Measurements from ENCODE around the gene SCARB1.

Gene SCARB1

DNA sequence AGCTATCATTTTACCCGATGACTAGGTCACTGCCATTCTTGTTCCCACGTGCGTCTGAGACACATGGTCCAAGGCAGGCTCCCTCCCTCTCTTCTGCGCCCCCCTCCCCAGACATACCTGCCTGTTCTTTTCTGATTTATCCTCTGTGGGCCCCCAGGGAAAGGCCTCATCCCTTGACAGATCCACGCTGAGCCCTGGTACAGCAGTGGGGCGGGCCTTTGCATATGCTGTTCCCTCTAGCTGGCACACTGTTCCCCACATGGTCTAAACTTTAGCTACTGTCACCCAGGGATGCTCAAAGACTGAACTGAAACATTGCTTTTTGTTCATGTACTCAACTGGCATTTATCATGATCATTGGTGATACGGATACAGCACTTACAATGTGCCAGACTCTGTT lies 122.5 kb downstream of the SCARB1 start:
- no peak for DNase-seq

DNA sequence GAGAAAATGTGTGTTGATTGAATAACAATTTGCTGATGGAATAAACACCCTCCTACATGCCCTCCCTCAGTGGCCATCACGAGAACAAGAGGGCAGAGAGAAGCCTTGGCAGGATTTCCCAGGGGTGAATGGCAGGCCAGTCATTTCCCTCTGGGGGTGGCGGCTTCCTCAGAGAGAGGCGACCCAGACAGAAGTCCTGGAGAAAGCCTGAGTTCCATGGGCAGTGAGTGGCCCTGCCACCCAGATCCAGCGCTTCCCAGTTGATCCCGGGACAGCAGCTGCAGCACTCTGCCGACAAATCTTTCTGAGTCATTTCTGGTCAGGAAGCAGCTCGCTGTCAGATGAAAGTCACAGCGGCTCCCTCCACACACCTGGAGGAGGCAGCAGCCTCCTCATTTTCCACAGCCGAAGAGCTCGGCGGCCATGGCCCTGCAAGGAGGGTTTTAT lies 123.0 kb downstream of the SCARB1 start:
- DNase-seq, result no peak

DNA sequence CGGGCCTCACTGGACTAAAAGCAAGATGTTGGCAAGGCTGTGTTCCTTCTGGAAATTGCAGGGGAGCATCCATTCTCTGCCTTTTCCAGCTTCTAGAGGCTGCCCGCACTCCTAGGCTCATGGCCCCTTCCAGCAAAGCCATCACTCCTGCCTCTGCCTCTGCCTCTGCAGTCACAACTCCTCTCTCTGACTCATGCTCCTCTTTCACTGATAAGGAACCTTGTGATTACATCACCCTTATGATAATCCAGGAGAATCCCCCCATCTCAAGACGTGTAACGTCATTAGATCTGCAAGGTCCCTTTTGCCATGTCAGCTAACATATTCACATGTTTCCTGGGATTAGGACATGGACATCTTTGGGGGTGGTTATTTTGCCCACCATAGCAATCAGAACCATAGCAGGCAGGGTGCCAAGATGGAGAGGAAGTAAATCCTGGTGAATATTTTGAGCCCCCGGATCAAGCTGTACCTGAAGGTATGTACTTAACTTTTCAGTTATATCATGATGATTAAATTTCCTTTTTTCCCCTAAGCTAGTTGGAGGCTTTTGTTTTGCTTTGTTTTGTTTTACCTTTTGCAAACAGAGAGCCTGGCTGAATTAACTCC lies 123.6 kb downstream of the SCARB1 start:
- DNase-seq, result no peak

DNA sequence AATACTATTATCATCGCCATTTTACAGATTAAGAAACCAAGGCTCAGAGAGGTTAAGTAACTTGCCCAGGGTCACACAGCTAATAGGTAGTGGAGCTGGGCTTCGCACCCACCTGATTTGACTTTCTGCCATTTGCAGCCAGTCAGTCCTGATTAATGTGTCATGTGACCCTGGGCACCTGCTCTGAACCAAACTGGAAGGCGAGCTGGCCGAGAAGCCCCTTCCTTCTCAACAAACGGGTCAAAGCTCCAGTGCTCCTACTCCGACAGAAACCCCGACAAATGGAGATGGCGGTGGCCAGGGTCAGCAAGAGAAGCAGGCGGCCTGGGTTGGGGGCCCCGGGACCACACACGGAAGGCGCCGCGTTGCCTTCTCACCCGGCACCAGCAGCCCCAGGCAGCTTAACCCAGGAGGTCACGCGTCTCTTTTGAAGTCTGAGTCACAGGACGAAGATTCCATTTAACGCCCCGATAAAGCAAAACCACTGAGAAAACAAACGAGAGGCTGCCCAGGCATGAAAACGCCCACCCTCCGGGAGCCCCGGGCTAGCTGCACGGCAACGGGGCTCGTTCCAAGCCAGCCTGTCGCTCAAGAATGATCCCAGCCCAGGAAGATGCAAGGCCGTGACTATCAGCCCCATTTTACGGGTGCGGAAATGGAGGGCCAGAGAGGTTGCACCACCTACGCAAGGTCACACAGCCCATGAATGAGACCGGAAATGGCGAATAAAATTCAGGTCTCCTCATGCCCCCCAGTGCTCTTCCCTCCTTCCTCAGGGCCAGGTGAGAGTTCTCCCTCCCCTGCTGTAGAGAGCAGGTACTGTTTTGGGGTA lies 124.8 kb downstream of the SCARB1 start:
- peak; percentile 53 for DNase-seq

DNA sequence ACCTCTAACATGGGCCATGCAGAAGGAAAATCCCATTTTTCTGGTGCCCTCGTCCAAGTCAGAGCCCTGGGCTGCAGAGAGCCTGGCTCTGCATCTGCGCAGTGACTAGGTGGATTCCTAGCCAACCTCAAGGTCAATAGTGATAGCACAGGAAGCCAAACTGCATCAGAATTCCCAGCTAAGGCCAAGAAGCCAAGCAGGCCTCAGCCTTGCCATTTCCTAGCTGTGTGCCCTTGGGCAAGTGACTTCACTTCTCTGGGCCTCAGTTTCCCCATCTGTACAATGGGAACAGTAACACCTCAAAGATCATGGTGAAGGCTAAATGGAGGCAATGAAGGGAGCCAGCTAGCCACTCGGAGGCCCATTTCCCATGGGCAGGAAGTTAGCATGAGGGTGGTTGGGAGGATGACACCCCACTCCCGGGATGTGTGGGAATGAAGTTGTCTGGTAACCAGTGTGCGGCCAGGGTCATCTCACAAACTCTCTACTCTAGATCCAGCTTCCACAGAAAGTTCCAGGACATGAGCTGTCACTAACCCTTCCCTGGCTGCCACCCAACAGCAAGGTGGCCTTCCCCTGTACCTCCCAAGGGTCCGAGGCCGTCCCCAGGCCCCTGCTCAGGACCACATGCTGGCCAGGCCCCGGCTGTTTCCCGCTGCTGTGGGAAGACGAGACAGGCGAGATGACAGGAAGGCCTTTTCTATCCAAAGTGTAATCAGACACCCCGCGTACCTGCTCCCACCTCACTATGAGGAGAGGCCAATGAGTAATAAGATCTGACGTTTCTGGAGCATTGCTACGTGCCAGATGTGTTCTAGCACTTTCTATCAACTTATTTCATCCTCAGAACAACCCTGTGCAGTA lies 125.7 kb downstream of the SCARB1 start:
- no peak for DNase-seq

DNA sequence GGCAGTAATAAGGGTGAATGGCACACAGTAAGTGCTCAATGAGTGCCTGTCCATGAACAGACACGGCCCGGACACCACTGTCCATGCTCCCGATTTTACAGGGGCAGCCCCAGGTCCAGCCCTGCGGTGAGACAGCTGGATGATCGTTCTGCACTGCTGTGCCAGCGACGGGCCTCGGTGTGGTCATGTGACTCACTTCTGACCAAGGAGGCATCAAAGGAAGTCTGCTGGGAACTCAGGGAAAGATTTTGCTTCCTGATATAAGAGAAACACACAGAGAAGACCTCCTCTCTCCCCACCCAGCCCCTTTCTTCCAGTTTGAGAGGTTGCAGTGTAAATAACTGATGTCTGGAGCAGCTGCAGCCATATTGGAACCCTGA lies 126.6 kb downstream of the SCARB1 start:
- no peak for DNase-seq

DNA sequence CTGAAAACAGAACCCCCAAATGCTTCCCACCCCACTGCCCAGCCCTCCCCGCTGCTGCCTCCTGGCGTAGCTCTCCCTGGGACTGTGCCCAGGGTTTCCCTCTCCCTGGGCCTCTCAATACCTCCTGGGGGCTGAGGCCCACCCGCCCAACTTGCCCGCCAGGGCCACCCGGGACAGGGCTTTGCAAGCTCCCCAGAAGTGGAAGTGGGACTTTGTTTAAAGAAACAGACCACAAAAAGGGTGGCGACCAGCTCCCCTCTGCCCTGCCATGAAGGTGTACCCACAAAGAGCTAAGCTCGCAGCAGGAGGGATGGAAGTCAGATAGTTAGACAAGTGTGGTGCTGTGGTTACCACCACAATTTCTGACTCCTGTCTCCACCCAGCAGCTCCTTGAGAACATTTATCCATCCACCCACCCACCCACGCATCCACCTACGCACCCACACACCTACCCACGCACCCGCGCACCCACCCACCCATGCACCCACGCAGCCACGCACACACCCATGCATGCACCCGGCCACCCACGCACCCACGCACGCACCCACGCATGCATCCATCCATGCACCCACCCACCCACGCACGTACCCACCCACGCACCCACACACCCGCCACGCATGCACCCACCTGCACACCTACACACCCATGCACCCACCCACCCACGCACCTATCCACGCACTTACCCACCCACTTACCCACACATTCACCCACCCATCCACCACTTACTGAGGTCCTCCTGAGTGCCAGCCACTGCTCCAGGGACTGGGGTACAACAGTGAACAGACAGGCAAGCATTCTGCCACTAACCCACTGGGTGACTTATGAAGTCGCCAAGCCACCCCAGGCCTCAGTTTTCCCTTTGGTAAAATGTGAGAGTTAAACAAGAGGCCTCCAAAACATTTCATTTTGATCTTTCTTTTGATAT lies 127.3 kb downstream of the SCARB1 start:
- DNase-seq, result no peak

DNA sequence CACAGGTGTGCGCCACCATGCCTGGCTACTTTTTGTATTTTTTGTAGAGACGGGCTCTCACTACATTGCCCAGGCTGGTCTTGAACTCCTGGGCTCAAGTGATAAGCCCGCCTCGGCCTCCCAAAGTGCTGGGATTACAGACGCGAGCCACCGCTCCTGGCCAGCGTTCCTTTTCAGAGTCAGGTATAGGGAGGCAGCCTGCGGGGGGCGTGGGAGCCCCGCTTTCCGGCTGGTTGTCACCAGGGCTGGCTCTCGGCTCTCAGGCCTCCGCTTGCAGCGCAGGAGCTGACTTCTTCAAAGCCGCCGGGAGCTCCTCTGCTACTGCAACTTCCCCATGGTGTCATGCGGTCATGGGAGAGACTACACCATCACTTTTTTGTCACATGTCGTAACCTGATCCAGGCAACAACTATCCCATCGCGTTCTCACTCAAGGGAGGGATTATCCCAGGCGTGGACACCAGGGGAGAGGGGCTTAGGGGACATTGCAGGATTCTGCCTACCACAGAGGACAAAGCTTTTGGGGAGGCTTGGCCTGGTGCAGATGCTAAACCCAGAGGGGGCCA lies 129.4 kb downstream of the SCARB1 start:
- no peak for DNase-seq

DNA sequence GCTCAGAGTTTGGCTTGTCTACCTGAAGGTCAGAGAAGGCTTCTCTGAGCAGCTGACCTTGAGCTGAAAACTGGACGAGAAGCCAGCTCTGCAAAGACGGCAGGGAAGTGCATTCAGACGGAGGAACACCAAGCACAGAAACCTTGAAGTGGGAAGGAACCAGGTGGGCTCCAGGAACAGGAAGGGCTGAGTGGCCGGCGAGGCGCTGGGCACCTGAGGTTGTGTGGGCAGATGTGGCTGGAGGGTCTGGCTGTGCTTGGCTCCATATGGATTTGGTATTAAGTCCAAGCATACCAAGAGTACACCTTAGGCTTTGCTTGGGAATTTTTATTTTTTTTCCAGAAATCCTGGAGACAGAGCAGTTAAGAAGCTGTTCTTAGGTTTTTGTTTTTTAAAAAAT lies 130.6 kb downstream of the SCARB1 start:
- no peak for DNase-seq

DNA sequence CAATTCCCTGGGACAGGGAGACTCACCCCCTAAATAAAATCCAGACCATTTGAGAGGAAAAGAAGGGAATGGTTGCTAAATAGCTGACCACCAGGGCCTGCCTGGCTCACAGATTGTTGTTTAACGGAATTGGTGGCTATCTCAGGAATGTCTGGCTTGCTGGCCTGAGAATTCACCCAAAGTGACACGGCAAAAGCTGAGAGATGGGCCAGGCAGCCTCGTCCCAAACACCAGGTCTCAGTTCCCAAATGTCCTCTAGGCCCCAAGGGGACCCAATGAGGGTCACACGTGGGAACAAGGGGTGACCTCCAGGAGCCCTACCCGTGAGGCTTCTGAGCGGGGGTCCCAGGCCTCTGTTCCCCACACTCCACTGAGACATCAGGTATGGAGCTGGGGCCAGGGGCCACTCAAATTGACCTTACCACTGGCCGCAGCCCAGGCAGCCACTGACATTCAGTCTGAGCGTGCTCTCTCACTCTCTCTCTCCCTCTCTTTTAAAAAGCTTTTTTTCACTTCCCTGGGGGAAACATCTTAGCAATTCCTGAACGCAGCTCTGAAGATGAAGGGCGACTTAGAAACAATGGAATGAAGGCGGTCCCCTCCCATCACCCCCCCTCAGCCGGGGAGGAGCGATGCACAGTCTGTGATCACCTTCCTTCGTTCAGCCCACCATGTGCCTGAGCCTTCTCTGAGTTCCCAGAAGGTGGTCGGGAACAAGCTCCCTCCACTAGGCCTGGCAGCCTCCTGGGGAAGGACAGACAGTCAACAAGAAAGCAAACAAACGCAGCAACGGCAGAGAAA lies 131.2 kb downstream of the SCARB1 start:
- peak; percentile 51 for DNase-seq

DNA sequence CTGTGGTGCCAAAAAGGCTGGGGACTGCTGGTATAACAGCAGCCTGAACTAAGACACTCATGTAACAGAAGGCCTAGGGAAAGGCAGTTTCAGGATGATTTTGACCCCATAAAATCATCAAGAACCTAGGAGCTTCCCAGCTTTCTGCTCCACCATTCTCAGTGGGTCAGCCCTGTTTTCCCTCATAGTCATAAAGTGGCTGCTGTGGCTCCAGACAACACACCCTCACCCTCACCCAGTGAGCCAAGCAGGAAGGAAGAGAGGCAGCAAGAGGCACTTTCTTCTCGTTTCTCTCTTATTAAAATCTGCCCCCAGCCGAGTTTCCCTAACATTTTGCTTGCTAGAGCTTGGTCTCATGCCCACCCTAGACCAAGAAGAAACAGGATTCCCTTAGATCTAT lies 131.8 kb downstream of the SCARB1 start:
- no peak for DNase-seq

DNA sequence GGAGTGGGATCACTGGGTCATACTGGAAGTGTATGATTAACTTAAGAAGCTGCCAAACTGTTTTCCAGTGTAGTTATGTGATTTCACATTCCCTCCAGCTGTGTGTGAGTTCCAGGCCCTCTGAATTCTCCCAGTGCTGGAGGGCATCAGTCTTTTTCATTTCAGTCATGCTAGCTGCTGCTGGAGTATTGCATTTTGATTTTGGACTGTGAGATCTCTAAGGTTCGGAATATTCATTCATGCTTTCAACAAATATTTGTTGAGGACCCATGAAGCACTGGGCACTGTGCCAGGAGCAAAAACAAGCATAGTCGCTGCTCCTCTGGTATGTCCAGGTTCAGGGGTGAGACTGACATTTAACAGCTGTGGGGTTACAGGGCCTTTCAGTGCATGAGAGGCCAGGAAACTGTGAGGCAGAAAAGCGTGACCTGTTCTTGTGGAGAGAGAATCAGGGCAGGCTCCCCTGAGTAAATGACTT lies 133.2 kb downstream of the SCARB1 start:
- DNase-seq, result no peak

DNA sequence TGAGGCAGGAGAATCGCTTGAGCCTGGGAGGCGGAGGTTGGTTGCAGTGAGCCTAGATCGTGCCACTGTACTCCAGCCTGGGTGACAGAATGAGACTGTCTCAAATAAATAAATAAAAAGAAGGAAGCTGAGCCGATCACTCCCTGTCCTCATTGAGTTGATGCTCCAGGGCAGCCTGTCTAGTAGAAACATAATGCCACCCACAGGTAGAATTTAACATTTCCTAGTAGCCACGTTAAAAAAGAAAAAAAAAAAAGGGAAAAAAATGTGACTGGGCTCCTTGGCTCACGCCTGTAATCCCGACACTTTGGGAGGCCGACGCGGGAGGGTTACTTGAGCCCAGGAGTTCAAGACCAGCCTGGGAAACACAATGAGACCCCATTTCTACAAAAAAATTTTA lies 135.7 kb downstream of the SCARB1 start:
- DNase-seq, result no peak

DNA sequence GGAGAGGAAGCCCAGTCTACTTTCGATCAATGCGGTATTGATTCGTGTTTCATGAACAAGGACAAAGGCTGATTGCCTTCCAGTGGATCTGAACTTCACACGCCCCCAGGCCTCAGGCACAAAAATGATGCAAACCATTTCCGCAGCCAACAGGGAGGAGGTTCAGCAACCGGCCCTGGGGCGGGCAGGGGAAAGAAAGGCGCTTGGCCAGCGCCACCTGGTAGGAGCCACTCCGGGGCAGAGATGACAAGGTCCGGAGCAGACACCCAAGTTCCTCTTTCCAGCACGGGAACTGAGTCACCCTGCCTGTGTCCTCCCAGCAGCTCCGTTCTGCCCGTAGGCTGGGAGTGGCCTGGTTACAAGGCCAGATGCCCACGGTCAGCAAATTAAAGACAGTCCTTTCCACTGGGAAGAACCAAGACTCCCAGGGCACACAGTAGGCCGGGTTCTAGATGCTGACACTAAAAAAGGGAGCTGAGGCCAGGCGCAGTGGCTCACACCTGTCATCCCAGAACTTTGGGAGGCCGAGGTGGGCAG lies 136.3 kb downstream of the SCARB1 start:
- peak; percentile 72 for DNase-seq

All from retina (tissue), 1 donor.